HUDEP-2 (cell line): Measurements from ENCODE around the gene MON2.
A peak's percentile ranks its signal among the peaks of the same experiment; 100 is the strongest.
"Not testable (repeated sequence)": the region's sequence is repeated elsewhere in the genome, so short reads cannot be mapped to it uniquely, and the experiment has no call there.

Experiments
- DNase-seq, 76 experiments: peaks; one replicate each; lab custom pipeline; 2025; ENCODE audit not compliant: unreplicated experiment in 76 of 76; lab: John Stamatoyannopoulos, UW

Gene MON2

GRCh38 chr12:62466594-62467491 is at the start of gene MON2:
MON2 (plus strand) TSS chr12:62466826; CDS start chr12:62467208, 382 bp downstream.
- DNase-seq, result peak in 74 of 76 experiments; percentile 7 to 87 (median 73)

- DNase-seq, result no peak
Observed at GRCh38 chr12:62426089-62426488, 40.5 kb upstream of the MON2 start.

GRCh38 chr12:62429457-62429856 is 37.2 kb upstream of the MON2 start:
- DNase-seq, result no peak

GRCh38 chr12:62434494-62435302 is 31.9 kb upstream of the MON2 start:
- peak in 1 of 76 experiments; percentile 1 for DNase-seq

- peak in 46 of 76 experiments; percentile 2 to 61 (median 26) for DNase-seq
Observed at GRCh38 chr12:62435303-62436163, 31.1 kb upstream of the MON2 start.

- DNase-seq, result no peak
Observed at GRCh38 chr12:62436164-62436503, 30.5 kb upstream of the MON2 start.

GRCh38 chr12:62438098-62438692 is 28.4 kb upstream of the MON2 start:
- peak in 35 of 76 experiments; percentile 1 to 56 (median 26) for DNase-seq

- DNase-seq, result no peak
Observed at GRCh38 chr12:62446754-62447452, 19.7 kb upstream of the MON2 start.

GRCh38 chr12:62448436-62448835 is 18.2 kb upstream of the MON2 start:
- no peak for DNase-seq

- not testable (repeated sequence) for DNase-seq
Observed at GRCh38 chr12:62455429-62455828, 11.2 kb upstream of the MON2 start.

- no peak for DNase-seq
Observed at GRCh38 chr12:62458626-62459025, 8.0 kb upstream of the MON2 start.

- DNase-seq, result no peak
Observed at GRCh38 chr12:62459976-62460375, 6.7 kb upstream of the MON2 start.

- DNase-seq, result not testable (repeated sequence)
Observed at GRCh38 chr12:62461171-62461837, 5.3 kb upstream of the MON2 start.

- peak in 1 of 76 experiments; percentile 6 for DNase-seq
Observed at GRCh38 chr12:62463252-62463651, 3.4 kb upstream of the MON2 start.

GRCh38 chr12:62466018-62466593 is 520 bp upstream of the MON2 start:
- peak in 14 of 76 experiments; percentile 0 to 29 (median 13) for DNase-seq

- DNase-seq, result no peak
Observed at GRCh38 chr12:62468397-62468796, 1.8 kb downstream of the MON2 start.

GRCh38 chr12:62468935-62469334 is 2.3 kb downstream of the MON2 start:
- no peak for DNase-seq

GRCh38 chr12:62469704-62470103 is 3.1 kb downstream of the MON2 start:
- DNase-seq, result no peak

GRCh38 chr12:62471734-62472133 is 5.1 kb downstream of the MON2 start:
- DNase-seq, result no peak
